Keratinocyte (primary cell): ENCODE measurements around the gene EOGT. TPM values are rescaled to one million over a fixed set of nuclear protein-coding genes. Genes with fewer than 3 reads are reported as not detected.

ENCODE experiments used
- DNase-seq: peaks from one replicate; pipeline ENCODE4 v3.0.0-alpha.2; 2011; ENCODE audit warnings: low read depth, missing footprints, low spot score
- FAIRE-seq: peaks from 2 replicates; lab custom pipeline; 2011; peaks lifted over from hg19 to GRCh38; lab: Jason Lieb, UNC
- H2AFZ ChIP-seq: 2 replicates; pipeline ENCODE4 v1.6.0; 2012; ENCODE audit warnings: low read length, control low read depth, inconsistent platforms; ENCODE audit not compliant: control insufficient read depth
- H3K27ac ChIP-seq: 2 replicates; pipeline ENCODE4 v1.5.1; 2011; ENCODE audit warnings: low read length; ENCODE audit not compliant: control insufficient read depth, insufficient read depth
- H3K27me3 ChIP-seq: 3 replicates; pipeline ENCODE4 v1.6.0; 2011; ENCODE audit warnings: low read length; ENCODE audit not compliant: control insufficient read depth, insufficient read depth; ENCODE audit errors: extremely low read depth
- H3K36me3 ChIP-seq, 2 experiments: 2 replicates in 1 of 2; 3 replicates in 1 of 2; pipeline ENCODE4 v1.5.1; 2011; ENCODE audit warnings: low read length in 2 of 2, mild to moderate bottlenecking in 1 of 2; ENCODE audit not compliant: control insufficient read depth in 2 of 2, insufficient read depth in 2 of 2; ENCODE audit errors: extremely low read depth in 1 of 2
- H3K4me1 ChIP-seq: 3 replicates; pipeline ENCODE4 v1.5.1; 2011; ENCODE audit warnings: low read length; ENCODE audit not compliant: control insufficient read depth, insufficient read depth; ENCODE audit errors: extremely low read depth
- H3K4me2 ChIP-seq: 3 replicates; pipeline ENCODE4 v1.6.0; 2011; ENCODE audit warnings: low read depth, low read length; ENCODE audit not compliant: control insufficient read depth, insufficient read depth; ENCODE audit errors: extremely low read depth
- H3K4me3 ChIP-seq, 3 experiments: fragments of 200-600 bp in 1 of 3; sonication (generic) in 1 of 3; 2 replicates in 2 of 3; 3 replicates in 1 of 3; pipeline ENCODE4 v1.5.1; 2011 to 2016; ENCODE audit warnings: low read length in 3 of 3, mild to moderate bottlenecking in 3 of 3, control low read depth in 2 of 3, inconsistent platforms in 1 of 3, low read depth in 1 of 3, mixed read lengths in 1 of 3, mixed run types in 1 of 3, moderate library complexity in 1 of 3; ENCODE audit not compliant: control insufficient read depth in 2 of 3, insufficient read depth in 2 of 3; ENCODE audit errors: extremely low read depth in 1 of 3
- H3K79me2 ChIP-seq: 2 replicates; pipeline ENCODE4 v1.6.0; 2012; ENCODE audit warnings: low read length; ENCODE audit not compliant: control insufficient read depth, insufficient read depth
- H3K9ac ChIP-seq: 3 replicates; pipeline ENCODE4 v1.6.0; 2011; ENCODE audit warnings: low read length; ENCODE audit not compliant: control insufficient read depth, insufficient read depth; ENCODE audit errors: extremely low read depth
- H3K9me1 ChIP-seq: 3 replicates; pipeline ENCODE4 v1.6.0; 2011; ENCODE audit warnings: low read length; ENCODE audit not compliant: control insufficient read depth, insufficient read depth; ENCODE audit errors: extremely low read depth
- H3K9me3 ChIP-seq: 2 replicates; pipeline ENCODE4 v1.5.1; 2012; ENCODE audit warnings: low read depth, low read length; ENCODE audit not compliant: control insufficient read depth
- H4K20me1 ChIP-seq: 3 replicates; pipeline ENCODE4 v1.6.0; 2011; ENCODE audit warnings: low read length; ENCODE audit not compliant: control insufficient read depth, insufficient read depth; ENCODE audit errors: extremely low read depth
- EZH2 ChIP-seq: IDR thresholded peaks from one replicate; pipeline ENCODE4 v1.6.1; 2012; ENCODE audit warnings: inconsistent platforms, mild to moderate bottlenecking, low read length, moderate library complexity
- dilution Hi-C: fragments of 300-500 bp; cut with MboI; formaldehyde crosslinking; loops from one replicate; pipeline ENCODE4 v1.7.0; 2020; ENCODE audit warnings: low sequenced_read_pairs; ENCODE audit not compliant: extremely low pct_ligation_motif_present
- polyA plus RNA-seq, 5 experiments: library from polyadenylated mRNA; depleted of rRNA in 3 of 5; stranded (reverse) in 3 of 5; stranded (forward) in 1 of 5; unstranded in 1 of 5; fragments of >200 nt; gene quantifications; 1 replicate in 1 of 5; 2 replicates in 3 of 5; 3 replicates in 1 of 5; pipeline versions ENCODE4 v1.2.1 to v1.2.3, GENCODE V29; 2011 to 2012; ENCODE audit warnings: missing spikeins in 2 of 5, low read depth in 1 of 5, low replicate concordance in 1 of 5
- TF ChIP-seq, protein P1 (sequence below), 3 experiments: IDR thresholded peaks in 1 of 3; conservative IDR thresholded peaks in 1 of 3; optimal IDR thresholded peaks in 1 of 3; 2 replicates in 2 of 3; 3 replicates in 1 of 3; pipeline versions ENCODE3 to v1.5.1; 2011; ENCODE audit warnings: low read length in 3 of 3, mild to moderate bottlenecking in 3 of 3, moderate library complexity in 2 of 3, control low read depth in 1 of 3, inconsistent platforms in 1 of 3; ENCODE audit not compliant: insufficient read depth in 2 of 3; ENCODE audit errors: extremely low read depth in 1 of 3

EOGT gene
- polyA plus RNA-seq, 1 donor (not counting 4 experiments of a cell fraction or from before 2014, with no cell fraction given), result 39.0 TPM

DNA sequence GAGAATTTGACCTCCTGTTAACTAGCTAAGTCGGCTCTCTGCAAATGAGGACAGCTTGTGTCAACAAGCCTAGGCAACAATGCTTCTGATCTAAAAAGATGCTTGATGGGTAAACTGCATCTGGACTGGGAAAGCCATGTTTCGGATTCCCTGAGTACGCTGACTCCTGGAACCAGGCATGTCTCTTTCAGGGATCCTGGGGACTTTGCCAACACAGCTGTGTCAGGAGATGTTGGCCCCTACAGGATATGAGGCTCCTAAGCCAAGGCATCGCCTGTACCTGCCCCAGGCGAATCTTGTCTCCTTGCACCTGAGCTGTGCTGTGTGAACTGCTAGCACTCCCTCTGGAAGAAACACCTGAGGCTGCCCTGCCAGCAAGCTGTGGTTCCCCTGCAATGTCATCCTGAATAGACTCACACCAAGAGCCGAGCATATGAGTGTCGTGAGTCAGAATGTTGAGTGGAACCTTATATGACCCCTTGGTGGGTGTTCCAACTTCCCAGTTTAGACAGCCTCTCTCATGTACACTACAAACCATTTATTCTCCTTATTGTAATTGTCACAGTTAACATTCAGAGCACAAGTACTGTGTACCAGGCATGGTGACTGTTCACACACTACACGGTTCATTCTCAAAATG, 17.0 kb downstream of the EOGT start:
- no peak overlapping the region for H3K4me3 ChIP-seq
- peaks cover 12 to 24% of the 10 kb centered on the region in 2 experiments for H3K36me3 ChIP-seq
- peak; percentile 68 for DNase-seq
- H4K20me1 ChIP-seq, result no peaks in the 10 kb centered on the region
- H3K4me2 ChIP-seq, result no peak overlapping the region
- H3K27me3 ChIP-seq, result no peaks in the 10 kb centered on the region
- H3K79me2 ChIP-seq, result no peaks in the 10 kb centered on the region
- no peak overlapping the region for H3K9ac ChIP-seq
- peak overlapping the region; percentile 54 for H3K27ac ChIP-seq
- peak; percentile 99 for FAIRE-seq
- no peak overlapping the region for H2AFZ ChIP-seq
- H3K9me1 ChIP-seq, result no peaks in the 10 kb centered on the region
- dilution Hi-C loops, result no loop called here
- TF ChIP-seq, protein P1, sequence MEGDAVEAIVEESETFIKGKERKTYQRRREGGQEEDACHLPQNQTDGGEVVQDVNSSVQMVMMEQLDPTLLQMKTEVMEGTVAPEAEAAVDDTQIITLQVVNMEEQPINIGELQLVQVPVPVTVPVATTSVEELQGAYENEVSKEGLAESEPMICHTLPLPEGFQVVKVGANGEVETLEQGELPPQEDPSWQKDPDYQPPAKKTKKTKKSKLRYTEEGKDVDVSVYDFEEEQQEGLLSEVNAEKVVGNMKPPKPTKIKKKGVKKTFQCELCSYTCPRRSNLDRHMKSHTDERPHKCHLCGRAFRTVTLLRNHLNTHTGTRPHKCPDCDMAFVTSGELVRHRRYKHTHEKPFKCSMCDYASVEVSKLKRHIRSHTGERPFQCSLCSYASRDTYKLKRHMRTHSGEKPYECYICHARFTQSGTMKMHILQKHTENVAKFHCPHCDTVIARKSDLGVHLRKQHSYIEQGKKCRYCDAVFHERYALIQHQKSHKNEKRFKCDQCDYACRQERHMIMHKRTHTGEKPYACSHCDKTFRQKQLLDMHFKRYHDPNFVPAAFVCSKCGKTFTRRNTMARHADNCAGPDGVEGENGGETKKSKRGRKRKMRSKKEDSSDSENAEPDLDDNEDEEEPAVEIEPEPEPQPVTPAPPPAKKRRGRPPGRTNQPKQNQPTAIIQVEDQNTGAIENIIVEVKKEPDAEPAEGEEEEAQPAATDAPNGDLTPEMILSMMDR (optimal IDR thresholded peaks at IDR 0.05 in 1 of 3, IDR thresholded peaks at IDR 0.05 in 1 of 3, conservative IDR thresholded peaks at IDR 0.05 in 1 of 3; ENCODE audit: extremely low read depth in 1 of 3, insufficient read depth in 2 of 3, low read length in 3 of 3), result no peak
- TF ChIP-seq EZH2, result no peak
- no peaks in the 10 kb centered on the region for H3K9me3 ChIP-seq
- peaks cover 15% of the 10 kb centered on the region for H3K4me1 ChIP-seq

DNA sequence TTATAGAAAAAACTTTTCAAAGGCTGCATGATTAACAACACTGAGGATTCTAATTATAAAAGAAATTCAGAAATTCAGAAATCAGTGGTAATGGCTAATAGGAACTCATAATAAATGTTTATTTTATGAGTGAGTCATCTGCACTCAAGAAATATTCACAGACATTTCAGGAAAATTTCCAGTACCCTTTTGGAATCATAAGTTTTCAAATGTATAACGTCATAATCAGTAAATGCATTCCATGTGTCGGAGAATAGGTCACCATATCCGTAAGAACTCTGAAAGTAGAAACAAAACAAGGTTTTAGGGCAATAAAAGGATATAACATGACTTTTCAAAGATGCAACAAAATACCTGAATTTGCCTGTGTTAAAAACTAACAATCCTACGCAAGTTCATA, 24.7 kb downstream of the EOGT start:
- DNase-seq (no peak), FAIRE-seq (no peak)
- Histone ChIP-seq H3K27me3 (no peaks in the 10 kb centered on the region), H3K9ac (no peak overlapping the region), H3K4me2 (no peak overlapping the region), H3K9me1 (no peaks in the 10 kb centered on the region), H3K4me1 (no peaks in the 10 kb centered on the region), H3K79me2 (no peaks in the 10 kb centered on the region), H2AFZ (no peak overlapping the region), H4K20me1 (no peaks in the 10 kb centered on the region), H3K9me3 (no peaks in the 10 kb centered on the region), H3K27ac (no peak overlapping the region), H3K36me3 (peaks cover 15 to 20% of the 10 kb centered on the region in 2 experiments), H3K4me3 (no peak overlapping the region)
- dilution Hi-C loops, result no loop called here
- TF ChIP-seq EZH2, result no peak
- TF ChIP-seq, protein P1 (optimal IDR thresholded peaks at IDR 0.05 in 1 of 3, IDR thresholded peaks at IDR 0.05 in 1 of 3, conservative IDR thresholded peaks at IDR 0.05 in 1 of 3; ENCODE audit: extremely low read depth in 1 of 3, insufficient read depth in 2 of 3, low read length in 3 of 3), result no peak
